ENCODE data around the gene KRR1. TPM values are rescaled to one million over a fixed set of nuclear protein-coding genes. Genes with fewer than 3 reads are reported as not detected.
A peak's percentile ranks its signal among the peaks of the same experiment; 100 is the strongest.
"Not testable (repeated sequence)": the region's sequence is repeated elsewhere in the genome, so short reads cannot be mapped to it uniquely, and the experiment has no call there.

Gene KRR1
- total and polyA plus RNA-seq, 7 experiments from 2014 or later, result 64.0 to 120 (median 73.7) TPM

DNA sequence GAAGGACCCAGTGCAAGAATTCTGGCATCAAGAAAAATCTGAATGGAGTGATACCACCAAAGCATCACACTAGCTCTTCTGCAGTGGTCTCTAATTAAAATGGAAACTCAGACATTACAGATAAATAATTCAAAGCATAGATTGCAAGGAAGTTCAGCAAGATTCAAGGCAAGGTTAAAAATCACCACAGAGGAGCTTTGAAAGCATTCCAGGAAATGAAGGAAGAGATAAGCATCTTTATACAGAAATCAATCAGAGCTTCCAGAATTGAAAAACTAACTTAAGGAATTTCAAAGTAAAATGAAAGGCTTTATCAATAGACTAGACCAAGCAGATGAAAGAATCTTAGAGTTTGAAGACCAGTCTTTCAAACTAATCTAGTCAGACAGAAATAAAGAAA is 51.2 kb downstream of the KRR1 start:
- POLR2A ChIA-PET, result interaction anchor here (1.1 to 1.7 kb wide), 2 partner anchors 18 to 23 kb away, joined by 4 read pairs; no protein-coding TSS in a partner anchor
- Histone ChIP-seq H3K27me3 (ENCODE audit: control insufficient read depth in 2 of 2, insufficient read depth in 2 of 2, low read length in 2 of 2) (no peaks in the 10 kb centered on the region), H3K27ac (ENCODE audit: low read depth, low read length) (no peak overlapping the region), H3K4me1 (ENCODE audit: control insufficient read depth in 2 of 2, insufficient read depth in 2 of 2, low read length in 2 of 2) (peaks cover 17 to 33% of the 10 kb centered on the region in 2 donors), H3K4me3 (ENCODE audit: low read length) (no peak overlapping the region), H3K36me3 (ENCODE audit: control insufficient read depth in 2 of 3, insufficient read depth in 3 of 3, low read length in 3 of 3) (no peaks in the 10 kb centered on the region), H3K9me3 (ENCODE audit: control insufficient read depth in 2 of 3, low read length in 3 of 3) (no peaks in the 10 kb centered on the region)
- H3K4me3 Mint-ChIP-seq, result peak overlapping the region in 1 of 10 donors; percentile 11
- DNase-seq, result no peak
- intact Hi-C loops (cut with micrococcal nuclease), result no loop called here
- H3K36me3 Mint-ChIP-seq, result peaks cover 0 to 10% (median 0%) of the 10 kb centered on the region in 5 donors
- peak overlapping the region in 1 of 9 donors; percentile 9 for H3K27ac Mint-ChIP-seq
- no peak for ATAC-seq
- H3K27me3 Mint-ChIP-seq, result peaks cover 0 to 12% (median 0%) of the 10 kb centered on the region in 5 donors
- H3K4me1 Mint-ChIP-seq, result peaks cover 23 to 45% (median 32%) of the 10 kb centered on the region in 7 donors
- peaks cover 0 to 9% (median 0%) of the 10 kb centered on the region in 11 donors for H3K9me3 Mint-ChIP-seq
- CTCF ChIA-PET, result interaction anchor here (0.7 to 1.6 kb wide), 2 partner anchors 24 to 124 kb away, joined by 3 to 5 read pairs; no protein-coding TSS in a partner anchor

DNA sequence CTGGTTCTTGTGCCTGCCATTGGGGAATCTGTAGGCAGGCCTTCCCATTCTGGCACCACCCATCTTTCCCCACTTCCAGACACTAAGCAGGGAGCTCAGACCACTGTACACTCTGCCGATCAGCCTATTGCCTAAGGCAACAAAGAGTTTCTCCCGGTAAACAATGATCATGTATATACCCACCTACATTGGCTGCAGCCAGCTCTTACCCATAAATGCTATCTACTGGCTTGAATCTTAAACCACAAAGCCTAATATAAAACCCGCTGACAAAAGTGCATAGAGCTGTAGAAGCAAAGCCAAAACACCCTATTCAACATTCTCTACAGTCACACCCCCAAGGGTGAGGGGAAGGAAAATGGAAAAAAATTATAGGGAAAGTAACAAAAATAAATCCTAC is 51.7 kb downstream of the KRR1 start:
- no peaks in the 10 kb centered on the region for H3K27me3 ChIP-seq (ENCODE audit: control insufficient read depth in 2 of 2, insufficient read depth in 2 of 2, low read length in 2 of 2)
- H3K27ac Mint-ChIP-seq, result no peak overlapping the region
- peaks cover 0 to 9% (median 0%) of the 10 kb centered on the region in 11 donors for H3K9me3 Mint-ChIP-seq
- intact Hi-C loops (cut with micrococcal nuclease), result loop anchor here in 1 of 2 donors (10.0 kb wide), 1 partner anchor 1625 kb away; no protein-coding TSS in a partner anchor
- no peaks in the 10 kb centered on the region for H3K36me3 ChIP-seq (ENCODE audit: control insufficient read depth in 2 of 3, insufficient read depth in 3 of 3, low read length in 3 of 3)
- H3K27me3 Mint-ChIP-seq, result peaks cover 0 to 15% (median 0%) of the 10 kb centered on the region in 5 donors
- CTCF ChIA-PET, result interaction anchor here (0.7 kb wide), 1 partner anchor 124 kb away, joined by 3 read pairs; no protein-coding TSS in a partner anchor
- DNase-seq (no peak), ATAC-seq (no peak)
- peaks cover 17 to 33% of the 10 kb centered on the region in 2 donors for H3K4me1 ChIP-seq (ENCODE audit: control insufficient read depth in 2 of 2, insufficient read depth in 2 of 2, low read length in 2 of 2)
- no peak overlapping the region for H3K4me3 Mint-ChIP-seq
- POLR2A ChIA-PET, result interaction anchor here (0.9 to 1.7 kb wide), 3 partner anchors 9 to 24 kb away, joined by 4 read pairs; no protein-coding TSS in a partner anchor
- no peaks in the 10 kb centered on the region for H3K9me3 ChIP-seq (ENCODE audit: control insufficient read depth in 2 of 3, low read length in 3 of 3)
- H3K4me3 ChIP-seq (ENCODE audit: low read length), result no peak overlapping the region
- H3K36me3 Mint-ChIP-seq, result peaks cover 0 to 10% (median 0%) of the 10 kb centered on the region in 5 donors
- no peak overlapping the region for H3K27ac ChIP-seq (ENCODE audit: low read depth, low read length)
- peaks cover 23 to 45% (median 32%) of the 10 kb centered on the region in 7 donors for H3K4me1 Mint-ChIP-seq

DNA sequence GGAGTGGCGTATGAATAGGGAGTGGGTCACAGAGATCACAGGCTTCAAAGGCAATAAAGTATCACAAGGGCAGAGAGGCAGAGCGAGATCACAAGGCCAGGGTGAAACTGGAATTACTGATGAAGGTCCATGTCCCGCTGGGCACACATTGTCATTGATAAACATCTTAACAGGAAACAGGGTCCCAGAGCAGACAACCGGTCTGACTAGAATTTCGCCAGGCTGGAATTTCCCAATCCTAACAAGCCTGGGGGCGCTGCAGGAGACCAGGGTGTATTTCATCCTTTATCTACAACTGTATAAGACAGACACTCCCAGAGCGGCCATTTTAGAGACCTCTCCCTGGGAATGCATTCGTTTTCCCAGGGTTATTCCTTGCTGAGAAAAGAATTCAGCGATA is 53.5 kb downstream of the KRR1 start:
- H3K4me3 ChIP-seq (ENCODE audit: low read length); H3K36me3 ChIP-seq (ENCODE audit: control insufficient read depth in 2 of 3, insufficient read depth in 3 of 3, low read length in 3 of 3); POLR2A ChIA-PET; H3K27me3 ChIP-seq (ENCODE audit: control insufficient read depth in 2 of 2, insufficient read depth in 2 of 2, low read length in 2 of 2); H3K9me3 ChIP-seq (ENCODE audit: control insufficient read depth in 2 of 3, low read length in 3 of 3); ATAC-seq; H3K9me3 Mint-ChIP-seq; H3K27ac ChIP-seq (ENCODE audit: low read depth, low read length); DNase-seq: not testable (repeated sequence)
- peaks cover 0 to 13% (median 0%) of the 10 kb centered on the region in 5 donors for H3K27me3 Mint-ChIP-seq
- peak overlapping the region in 2 of 9 donors; percentile 54 to 63 for H3K27ac Mint-ChIP-seq
- H3K4me1 ChIP-seq (ENCODE audit: control insufficient read depth in 2 of 2, insufficient read depth in 2 of 2, low read length in 2 of 2), result peaks cover 17 to 33% of the 10 kb centered on the region in 2 donors
- H3K4me3 Mint-ChIP-seq, result peak overlapping the region in 5 of 10 donors; percentile 31 to 66 (median 60)
- peaks cover 0 to 10% (median 0%) of the 10 kb centered on the region in 5 donors for H3K36me3 Mint-ChIP-seq
- CTCF ChIA-PET, result interaction anchor here (2.4 kb wide), 1 partner anchor 22 kb away, joined by 6 read pairs; the partner anchor contains the start of gene GLIPR1
- intact Hi-C loops (cut with micrococcal nuclease), result loop anchor here (1.0 to 10.0 kb wide), 2 partner anchors 20 to 1623 kb away; no protein-coding TSS in a partner anchor
- H3K4me1 Mint-ChIP-seq, result peaks cover 23 to 45% (median 32%) of the 10 kb centered on the region in 7 donors

DNA sequence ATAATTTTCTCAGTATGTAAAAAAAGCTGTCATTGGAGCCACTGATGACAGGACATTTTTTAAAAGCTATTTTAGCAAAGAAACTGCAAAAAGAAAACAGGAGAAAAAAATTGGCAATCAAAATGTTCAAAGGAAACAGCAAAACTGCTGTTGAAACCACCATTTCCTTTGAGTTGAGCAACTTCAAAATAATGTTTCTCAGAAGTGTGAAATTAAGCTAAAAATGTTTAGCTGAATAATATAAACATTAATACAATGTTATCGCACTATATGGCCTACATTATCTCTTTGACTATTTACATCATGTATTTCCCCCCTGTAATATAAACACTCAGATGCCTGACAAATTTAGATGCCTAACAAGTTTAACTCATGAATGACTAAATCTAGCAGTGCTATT is 54.2 kb downstream of the KRR1 start:
- peaks cover 23 to 45% (median 32%) of the 10 kb centered on the region in 7 donors for H3K4me1 Mint-ChIP-seq

DNA sequence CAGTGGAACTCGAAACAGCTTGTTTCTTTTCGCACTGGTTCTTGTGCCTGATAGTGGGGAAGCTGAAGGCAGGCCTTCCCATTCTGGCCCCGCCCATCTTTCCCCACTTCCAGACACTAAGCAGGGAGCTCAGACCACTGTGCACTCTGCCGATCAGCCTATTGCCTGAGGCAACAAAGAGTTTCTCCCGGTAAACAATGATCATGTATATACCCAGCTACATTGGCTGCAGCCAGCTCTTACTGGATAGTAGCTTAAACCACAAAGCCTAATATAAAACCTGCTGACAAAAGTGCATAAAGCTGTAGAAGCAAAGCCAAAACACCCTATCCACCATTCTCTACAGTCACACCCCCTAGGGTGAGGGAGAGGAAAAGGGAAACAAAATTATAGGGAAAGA is 55.6 kb downstream of the KRR1 start:
- no peaks in the 10 kb centered on the region for H3K9me3 ChIP-seq (ENCODE audit: control insufficient read depth in 2 of 3, low read length in 3 of 3)
- ATAC-seq (no peak), DNase-seq (no peak)
- intact Hi-C loops (cut with micrococcal nuclease), result loop anchor here in 1 of 2 donors (10.0 kb wide), 1 partner anchor 1621 kb away; no protein-coding TSS in a partner anchor
- peaks cover 23 to 45% (median 32%) of the 10 kb centered on the region in 7 donors for H3K4me1 Mint-ChIP-seq
- peaks cover 17 to 33% of the 10 kb centered on the region in 2 donors for H3K4me1 ChIP-seq (ENCODE audit: control insufficient read depth in 2 of 2, insufficient read depth in 2 of 2, low read length in 2 of 2)
- peaks cover 0 to 23% (median 0%) of the 10 kb centered on the region in 5 donors for H3K27me3 Mint-ChIP-seq
- H3K4me3 Mint-ChIP-seq, result no peak overlapping the region
- no peak overlapping the region for H3K27ac Mint-ChIP-seq
- H3K36me3 Mint-ChIP-seq, result peaks cover 0 to 10% (median 0%) of the 10 kb centered on the region in 5 donors
- ChIA-PET CTCF (interaction anchor here (1.1 to 2.4 kb wide), 2 partner anchors 21 to 24 kb away, joined by 3 to 6 read pairs; partner anchors contain the start of gene GLIPR1), POLR2A (interaction anchor here (1.0 to 1.9 kb wide), 4 partner anchors 18 to 28 kb away, joined by 3 to 8 read pairs (median 5); partner anchors contain the start of gene GLIPR1)
- no peak overlapping the region for H3K27ac ChIP-seq (ENCODE audit: low read depth, low read length)
- H3K27me3 ChIP-seq (ENCODE audit: control insufficient read depth in 2 of 2, insufficient read depth in 2 of 2, low read length in 2 of 2), result no peaks in the 10 kb centered on the region
- H3K9me3 Mint-ChIP-seq, result peaks cover 0 to 7% (median 0%) of the 10 kb centered on the region in 11 donors
- H3K4me3 ChIP-seq (ENCODE audit: low read length), result no peak overlapping the region
- H3K36me3 ChIP-seq (ENCODE audit: control insufficient read depth in 2 of 3, insufficient read depth in 3 of 3, low read length in 3 of 3), result no peaks in the 10 kb centered on the region

More for the DNA sequence above, 54.2 kb downstream of the KRR1 start:
- H3K4me3 ChIP-seq (ENCODE audit: low read length), result peak overlapping the region; percentile 1
- Mint-ChIP-seq H3K27ac (peak overlapping the region in 2 of 9 donors; percentile 2 to 63), H3K9me3 (peaks cover 0 to 7% (median 0%) of the 10 kb centered on the region in 11 donors), H3K36me3 (peaks cover 0 to 10% (median 0%) of the 10 kb centered on the region in 5 donors), H3K27me3 (peaks cover 0 to 15% (median 0%) of the 10 kb centered on the region in 5 donors), H3K4me3 (peak overlapping the region in 6 of 10 donors; percentile 0 to 69 (median 37))
- H3K36me3 ChIP-seq (ENCODE audit: control insufficient read depth in 2 of 3, insufficient read depth in 3 of 3, low read length in 3 of 3), result no peaks in the 10 kb centered on the region
- no peaks in the 10 kb centered on the region for H3K9me3 ChIP-seq (ENCODE audit: control insufficient read depth in 2 of 3, low read length in 3 of 3)
- no peaks in the 10 kb centered on the region for H3K27me3 ChIP-seq (ENCODE audit: control insufficient read depth in 2 of 2, insufficient read depth in 2 of 2, low read length in 2 of 2)
- DNase-seq, result peak in 3 of 9 donors; percentile 14 to 37 (median 31)
- peaks cover 17 to 33% of the 10 kb centered on the region in 2 donors for H3K4me1 ChIP-seq (ENCODE audit: control insufficient read depth in 2 of 2, insufficient read depth in 2 of 2, low read length in 2 of 2)
- ChIA-PET CTCF (interaction anchor here (0.8 to 2.4 kb wide), 3 partner anchors 19 to 123 kb away, joined by 3 to 6 read pairs (median 3); partner anchors contain the start of genes GLIPR1 and GLIPR1L1), POLR2A (interaction anchor here (0.9 to 1.9 kb wide), 2 partner anchors 21 to 24 kb away, joined by 4 to 8 read pairs; partner anchors contain the start of gene GLIPR1)
- intact Hi-C loops (cut with micrococcal nuclease), result loop anchor here (1.0 to 10.0 kb wide), 2 partner anchors 21 to 1622 kb away; no protein-coding TSS in a partner anchor
- H3K27ac ChIP-seq (ENCODE audit: low read depth, low read length), result no peak overlapping the region
- peak; percentile 48 for ATAC-seq

DNA sequence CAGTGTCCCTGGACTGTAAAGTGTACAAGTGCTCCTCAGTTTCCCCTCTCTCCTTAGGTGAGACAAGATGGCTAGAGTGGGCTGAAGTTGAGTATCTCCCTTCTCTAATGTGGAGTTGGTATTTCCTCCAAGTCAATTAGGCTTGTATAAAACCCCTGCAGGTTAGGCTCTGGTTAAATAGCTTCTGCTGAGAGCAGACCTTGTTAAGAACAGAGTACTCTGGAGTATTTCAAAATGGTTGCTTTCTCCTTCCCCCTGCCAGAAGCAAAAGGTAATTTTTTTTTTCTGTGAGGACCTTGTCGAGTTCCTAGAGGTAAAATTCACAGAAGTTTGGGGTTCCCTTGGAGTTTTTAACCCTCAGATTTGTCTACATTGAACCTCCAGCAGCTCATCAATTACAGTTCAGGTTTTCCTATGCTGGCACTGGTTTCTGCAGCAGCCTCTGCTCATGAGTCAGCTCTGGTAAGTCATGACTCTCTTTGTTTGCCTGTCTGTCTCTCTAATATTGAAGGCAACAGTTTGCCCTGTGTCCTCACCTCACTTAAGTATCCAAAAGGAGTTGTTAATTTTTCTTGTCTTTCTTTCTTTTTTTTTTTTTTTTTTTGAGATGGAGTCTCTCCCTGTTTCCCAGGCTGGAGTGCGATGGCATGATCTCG is 58.6 kb downstream of the KRR1 start:
- Mint-ChIP-seq H3K9me3 (peaks cover 0 to 3% (median 0%) of the 10 kb centered on the region in 11 donors), H3K4me3 (no peak overlapping the region), H3K4me1 (peaks cover 12 to 19% (median 15%) of the 10 kb centered on the region in 7 donors), H3K27me3 (peaks cover 0 to 24% (median 0%) of the 10 kb centered on the region in 5 donors), H3K36me3 (no peaks in the 10 kb centered on the region), H3K27ac (no peak overlapping the region)
- CTCF ChIA-PET, result no interaction called here
- intact Hi-C loops (cut with micrococcal nuclease), result loop anchor here in 1 of 2 donors (10.0 kb wide), 1 partner anchor 1618 kb away; no protein-coding TSS in a partner anchor
- H3K27ac ChIP-seq (ENCODE audit: low read depth, low read length), result no peak overlapping the region
- H3K36me3 ChIP-seq (ENCODE audit: control insufficient read depth in 2 of 3, insufficient read depth in 3 of 3, low read length in 3 of 3), result no peaks in the 10 kb centered on the region
- POLR2A ChIA-PET, result interaction anchor here (0.8 kb wide), 1 partner anchor 57 kb away, joined by 3 read pairs; no protein-coding TSS in a partner anchor
- peaks cover 12% of the 10 kb centered on the region in 2 donors for H3K4me1 ChIP-seq (ENCODE audit: control insufficient read depth in 2 of 2, insufficient read depth in 2 of 2, low read length in 2 of 2)
- H3K27me3 ChIP-seq (ENCODE audit: control insufficient read depth in 2 of 2, insufficient read depth in 2 of 2, low read length in 2 of 2), result no peaks in the 10 kb centered on the region
- no peak overlapping the region for H3K4me3 ChIP-seq (ENCODE audit: low read length)
- DNase-seq, result no peak
- no peaks in the 10 kb centered on the region for H3K9me3 ChIP-seq (ENCODE audit: control insufficient read depth in 2 of 3, low read length in 3 of 3)
- no peak for ATAC-seq

Data from naive thymus-derived CD4-positive, alpha-beta T cell (primary cell).